HepG2 (cell line): ENCODE data around the gene PIM1. TPM values are rescaled to one million over a fixed set of nuclear protein-coding genes. Genes with fewer than 3 reads are reported as not detected.

ENCODE experiments used
- ATAC-seq: fragments of 200-7000 bp; cut with Tn5 transposase; 3 replicates; pipeline ENCODE4 v1.9.1; 2020; ENCODE audit warnings: mild to moderate bottlenecking, moderate library complexity
- BruUV-seq: library from RNA; stranded (reverse); fragments of 400-500 nt; replicated peaks from 2 replicates; lab custom pipeline; 2021; lab: Mats Ljungman, UMichigan
- CTCF ChIA-PET: fragments of 300-600 bp; formaldehyde crosslinking; extraction: SDS; loops from one replicate; lab custom pipeline; 2021; ENCODE audit warnings: low total read pairs, inconsistent platforms, low intra/inter-chr PET ratio; lab: Yijun Ruan, JAX
- POLR2A ChIA-PET: fragments of 350-600 bp; sonication (Branson Sonifier 250); formaldehyde crosslinking; loops from one replicate; lab custom pipeline; 2020; ENCODE audit warnings: antibody characterized with exemption, inconsistent platforms; lab: Yijun Ruan, JAX
- DNase-seq: peaks from one replicate; pipeline ENCODE4 v3.0.0-alpha.2; 2015; ENCODE audit warnings: low spot score
- FAIRE-seq: peaks from 3 replicates; lab custom pipeline; 2011; peaks lifted over from hg19 to GRCh38; lab: Jason Lieb, UNC
- H2AFZ ChIP-seq: one replicate; pipeline ENCODE4 v1.6.1; 2011; ENCODE audit warnings: low read length, inconsistent platforms
- H3K27ac ChIP-seq: fragments of 300-600 bp; 3 replicates; pipeline ENCODE4 v1.8.0; 2011; ENCODE audit warnings: mixed run types, mild to moderate bottlenecking, mixed read lengths, low read length, inconsistent platforms; ENCODE audit not compliant: insufficient read depth; ENCODE audit errors: extremely low read length
- H3K27me3 ChIP-seq, 2 experiments: fragments of 200-600 bp in 1 of 2; 2 replicates in 1 of 2; 3 replicates in 1 of 2; pipeline versions ENCODE4 v1.6.0 to v1.8.0; 2011; ENCODE audit warnings: low read length in 2 of 2, mild to moderate bottlenecking in 2 of 2, moderate library complexity in 2 of 2, inconsistent platforms in 1 of 2; ENCODE audit not compliant: insufficient read depth in 2 of 2, control insufficient read depth in 1 of 2
- H3K36me3 ChIP-seq, 2 experiments: fragments of 200-600 bp in 1 of 2; replicated peaks in 1 of 2; 2 replicates in 1 of 2; 3 replicates in 1 of 2; pipeline versions ENCODE4 v1.5.1 to v1.8.0; 2011; ENCODE audit warnings: low read length in 2 of 2, inconsistent platforms in 1 of 2; ENCODE audit not compliant: insufficient read depth in 2 of 2, control insufficient read depth in 1 of 2
- H3K4me1 ChIP-seq: 2 replicates; pipeline ENCODE4 v1.5.1; 2012; ENCODE audit warnings: low read length, inconsistent platforms; ENCODE audit not compliant: insufficient read depth
- H3K4me2 ChIP-seq: 2 replicates; pipeline ENCODE4 v1.6.0; 2011; ENCODE audit warnings: low read depth, low read length, inconsistent platforms
- H3K4me3 ChIP-seq, 3 experiments: fragments of 200-600 bp in 1 of 3; sonication (generic), shearing (Covaris generic) in 1 of 3; replicated peaks in 1 of 3; 2 replicates each; pipeline ENCODE4 v1.5.1; 2011 to 2016; ENCODE audit warnings: low read length in 3 of 3, inconsistent platforms in 2 of 3, low read depth in 2 of 3, mild to moderate bottlenecking in 2 of 3, control low read depth in 1 of 3, mixed read lengths in 1 of 3; ENCODE audit not compliant: insufficient read depth in 1 of 3
- H3K79me2 ChIP-seq: one replicate; pipeline ENCODE4 v1.6.1; 2011; ENCODE audit warnings: low read length, inconsistent platforms; ENCODE audit not compliant: insufficient read depth
- H3K9ac ChIP-seq: 2 replicates; pipeline ENCODE4 v1.6.0; 2011; ENCODE audit warnings: mild to moderate bottlenecking, low read depth, low read length, inconsistent platforms; ENCODE audit not compliant: insufficient read depth
- H3K9me3 ChIP-seq: 2 replicates; pipeline ENCODE4 v1.5.1; 2012; ENCODE audit warnings: mild to moderate bottlenecking, low read length
- H4K20me1 ChIP-seq: 2 replicates; pipeline ENCODE4 v1.6.0; 2011; ENCODE audit warnings: inconsistent platforms, mild to moderate bottlenecking, low read length, moderate library complexity; ENCODE audit not compliant: insufficient read depth
- ELK4 ChIP-seq: sonication (generic); formaldehyde crosslinking; IDR thresholded peaks from 2 replicates; pipeline ENCODE4 v1.9.0; 2021; ENCODE audit warnings: missing genetic modification reagents, borderline replicate concordance
- FOSL2 ChIP-seq: sonication (generic); formaldehyde crosslinking; IDR thresholded peaks from 2 replicates; pipeline ENCODE4 v1.4.0; 2020; ENCODE audit warnings: missing genetic modification reagents
- GPN1 ChIP-seq: sonication (generic); formaldehyde crosslinking; IDR thresholded peaks from 2 replicates; pipeline ENCODE4 v1.5.1; 2020; ENCODE audit warnings: missing genetic modification reagents, borderline replicate concordance
- KDM3A ChIP-seq: IDR thresholded peaks from 2 replicates; pipeline ENCODE4 v1.6.1; 2018; ENCODE audit warnings: low read depth, missing compliant biosample characterization
- KMT2A ChIP-seq: sonication (generic); formaldehyde crosslinking; IDR thresholded peaks from 2 replicates; pipeline ENCODE4 v1.4.0; 2020; ENCODE audit warnings: missing genetic modification reagents
- PAX8 ChIP-seq: sonication (generic); formaldehyde crosslinking; IDR thresholded peaks from 2 replicates; pipeline ENCODE4 v1.8.0; 2022; ENCODE audit warnings: mild to moderate bottlenecking, missing genetic modification reagents, borderline replicate concordance
- RORA ChIP-seq: sonication (generic); formaldehyde crosslinking; IDR thresholded peaks from 2 replicates; pipeline ENCODE4 v1.5.0; 2020; ENCODE audit warnings: mild to moderate bottlenecking, missing genetic modification reagents, moderate library complexity
- SALL2 ChIP-seq: sonication (generic); formaldehyde crosslinking; IDR thresholded peaks from 2 replicates; pipeline ENCODE4 v1.8.1; 2023; ENCODE audit warnings: mild to moderate bottlenecking, missing genetic modification reagents, inconsistent platforms
- SNAPC2 ChIP-seq: sonication (generic); formaldehyde crosslinking; IDR thresholded peaks from 2 replicates; pipeline ENCODE4 v1.8.1; 2022; ENCODE audit warnings: mild to moderate bottlenecking, missing genetic modification reagents
- SOX6 ChIP-seq, 2 experiments: fragments of 450-650 bp in 1 of 2; sonication (generic) in 1 of 2; formaldehyde crosslinking in 1 of 2; IDR thresholded peaks; 2 replicates each; pipeline versions ENCODE4 v1.4.0 to v1.6.1; 2017 to 2020; ENCODE audit warnings: antibody characterized with exemption in 1 of 2, mild to moderate bottlenecking in 1 of 2, missing genetic modification reagents in 1 of 2
- SP4 ChIP-seq: sonication (generic); formaldehyde crosslinking; IDR thresholded peaks from 2 replicates; pipeline ENCODE4 v1.8.1; 2023; ENCODE audit warnings: mild to moderate bottlenecking, missing genetic modification reagents
- TAF1 ChIP-seq: sonication (generic); formaldehyde crosslinking; IDR thresholded peaks from 2 replicates; pipeline ENCODE4 v1.4.0; 2020; ENCODE audit warnings: missing genetic modification reagents
- ZC3H13 ChIP-seq: sonication (generic); formaldehyde crosslinking; IDR thresholded peaks from 2 replicates; pipeline ENCODE4 v1.8.1; 2023; ENCODE audit warnings: mild to moderate bottlenecking, missing genetic modification reagents, moderate library complexity
- ZFP90 ChIP-seq: sonication (generic); formaldehyde crosslinking; IDR thresholded peaks from 2 replicates; pipeline ENCODE4 v1.8.0; 2022; ENCODE audit warnings: missing genetic modification reagents, mild to moderate bottlenecking, inconsistent platforms, borderline replicate concordance
- ZNF317 ChIP-seq: sonication (generic); formaldehyde crosslinking; IDR thresholded peaks from 2 replicates; pipeline ENCODE4 v1.5.0; 2020; ENCODE audit warnings: mild to moderate bottlenecking, missing genetic modification reagents
- ZNF558 ChIP-seq: sonication (generic); formaldehyde crosslinking; IDR thresholded peaks from 2 replicates; pipeline ENCODE4 v1.9.0; 2022; ENCODE audit warnings: mild to moderate bottlenecking, missing genetic modification reagents, borderline replicate concordance
- ZNF572 ChIP-seq: sonication (generic); formaldehyde crosslinking; IDR thresholded peaks from 2 replicates; pipeline ENCODE4 v1.5.1; 2020; ENCODE audit warnings: mild to moderate bottlenecking, missing genetic modification reagents
- ZNF660 ChIP-seq: sonication (generic); formaldehyde crosslinking; IDR thresholded peaks from 2 replicates; pipeline ENCODE4 v1.5.1; 2020; ENCODE audit warnings: mild to moderate bottlenecking, low read depth, missing genetic modification reagents, borderline replicate concordance
- ZNF670 ChIP-seq: sonication (generic); formaldehyde crosslinking; IDR thresholded peaks from 2 replicates; pipeline ENCODE4 v1.8.0; 2022; ENCODE audit warnings: mild to moderate bottlenecking, missing genetic modification reagents, borderline replicate concordance
- ZNF746 ChIP-seq: sonication (generic); formaldehyde crosslinking; IDR thresholded peaks from 2 replicates; pipeline ENCODE4 v1.8.0; 2022; ENCODE audit warnings: mild to moderate bottlenecking, missing genetic modification reagents
- ZSCAN21 ChIP-seq: sonication (generic); formaldehyde crosslinking; IDR thresholded peaks from 2 replicates; pipeline ENCODE4 v1.8.0; 2022; ENCODE audit warnings: mild to moderate bottlenecking, missing genetic modification reagents, moderate library complexity, borderline replicate concordance
- WGBS: methylation state at CpG from one replicate; pipeline ENCODE4 v1.1.6; 2017; ENCODE audit warnings: low lambda C conversion rate; 5-methylcytosine and 5-hydroxymethylcytosine counted together
- in situ Hi-C: cut with HindIII; loops from 2 replicates; pipeline ENCODE4 v1.10.0; 2017; ENCODE audit warnings: low pct_unique_long_range_greater_than_20kb; ENCODE audit not compliant: extremely low pct_ligation_motif_present
- intact Hi-C: fragments of 100-400 bp; cut with micrococcal nuclease; formaldehyde crosslinking; loops from one replicate; pipeline ENCODE4 v1.10.0; 2022; ENCODE audit not compliant: unreplicated experiment
- polyA plus RNA-seq, 8 experiments: library from polyadenylated mRNA; depleted of rRNA in 3 of 8; stranded (reverse) in 7 of 8; unstranded in 1 of 8; fragments of >200 nt; fragmentation: Illumina TruSeq in 4 of 8; extraction: Trizol in 4 of 8; gene quantifications; 2 replicates each; pipeline versions ENCODE4 v1.2.1 to v1.2.3, GENCODE V29; 2011 to 2016; ENCODE audit warnings: low read depth in 4 of 8, missing spikeins in 1 of 8, mixed read lengths in 1 of 8; ENCODE audit not compliant: insufficient read depth in 1 of 8
- total RNA-seq, 5 experiments: library from RNA; depleted of rRNA; stranded (reverse); fragments of >200 nt; fragmentation: Illumina TruSeq; extraction: Trizol; gene quantifications; 2 replicates each; pipeline ENCODE4 v1.2.3, GENCODE V29; 2016; ENCODE audit warnings: low read depth in 1 of 5

PIM1 gene
- total and polyA plus RNA-seq, 2 of the 13 experiments (the other 11 are each of a cell fraction or from before 2014, with no cell fraction given), result 29.4 to 117 TPM

DNA sequence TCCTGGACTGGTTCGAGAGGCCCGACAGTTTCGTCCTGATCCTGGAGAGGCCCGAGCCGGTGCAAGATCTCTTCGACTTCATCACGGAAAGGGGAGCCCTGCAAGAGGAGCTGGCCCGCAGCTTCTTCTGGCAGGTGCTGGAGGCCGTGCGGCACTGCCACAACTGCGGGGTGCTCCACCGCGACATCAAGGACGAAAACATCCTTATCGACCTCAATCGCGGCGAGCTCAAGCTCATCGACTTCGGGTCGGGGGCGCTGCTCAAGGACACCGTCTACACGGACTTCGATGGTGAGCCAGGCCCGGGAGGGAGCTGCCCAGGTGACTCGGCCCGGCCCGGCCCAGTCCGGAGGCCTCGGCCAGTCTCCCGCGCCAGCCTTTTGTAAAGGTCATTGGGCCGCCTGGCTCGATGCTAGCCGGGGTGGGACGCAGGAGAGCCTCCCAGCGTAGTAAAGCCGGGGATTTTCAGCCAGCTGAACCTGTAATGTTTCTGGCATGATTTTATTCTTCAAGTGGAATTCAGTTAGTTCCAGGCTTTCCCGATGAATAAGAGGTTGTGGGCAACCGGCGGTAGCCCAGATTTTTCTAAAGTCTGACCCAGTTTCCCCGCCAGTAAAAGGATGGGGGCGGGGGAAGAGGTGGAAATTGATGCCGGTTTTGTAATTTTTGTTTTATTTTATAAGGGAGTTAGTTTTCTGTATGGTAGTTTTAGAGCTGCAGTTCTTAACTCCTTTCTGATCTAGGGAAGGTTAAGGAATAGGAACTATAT is 1.4 kb downstream of the PIM1 start:
- intact Hi-C loops, result no loop called here
- ATAC-seq, result 0 out of 3 replicates have a peak, but pooled peaks have one; percentile 1
- no peak for FAIRE-seq
- CTCF ChIA-PET, result interaction anchor here (0.7 to 3.9 kb wide), 10 partner anchors 27 to 153 kb away, joined by 3 to 72 read pairs (median 9); no protein-coding TSS in a partner anchor
- Histone ChIP-seq H3K4me3 (peak overlapping the region; percentile 98 to 100 (median 99)), H3K4me1 (peaks cover 54% of the 10 kb centered on the region), H4K20me1 (peaks cover 52% of the 10 kb centered on the region), H3K27ac (peak overlapping the region; percentile 91), H3K4me2 (peak overlapping the region; percentile 99), H3K9ac (peak overlapping the region; percentile 98), H3K9me3 (no peaks in the 10 kb centered on the region), H2AFZ (no peak overlapping the region), H3K27me3 (no peaks in the 10 kb centered on the region; a peak in 1 of 5 replicates), H3K36me3 (peaks cover 21 to 42% of the 10 kb centered on the region in 2 experiments), H3K79me2 (peaks cover 43% of the 10 kb centered on the region)
- in situ Hi-C loops, result loop anchor here (5.0 to 10.0 kb wide), 3 partner anchors 39 to 147 kb away; no protein-coding TSS in a partner anchor
- POLR2A ChIA-PET, result interaction anchor here (0.8 to 10.3 kb wide), 27 partner anchors 15 to 297 kb away, joined by 3 to 234 read pairs (median 6); partner anchors contain the start of genes MTCH1 and PPIL1
- BruUV-seq, result TSS peak; percentile 95
- under 1% methylated on average over 18 of the region's 45 CpGs for WGBS
- no peak for DNase-seq
- TF ChIP-seq ZNF746 (CRISPR knock-in tag), result no peak; the same call in 1 of the 2 replicates
- peak; percentile 23; the same call in 1 of the 2 replicates for TF ChIP-seq SALL2 (CRISPR knock-in tag)
- TF ChIP-seq GPN1 (CRISPR knock-in tag), result no peak
- TF ChIP-seq SP4 (CRISPR knock-in tag), result no peak
- TF ChIP-seq ZNF317 (CRISPR knock-in tag), result peak; percentile 66
- 0 out of 2 replicates have a peak, but pooled peaks have one; percentile 59 for TF ChIP-seq ZNF558 (CRISPR knock-in tag)
- TF ChIP-seq TAF1 (CRISPR knock-in tag), result peak; percentile 61
- TF ChIP-seq ZC3H13, result peak; percentile 52; the same call in 1 of the 2 replicates
- TF ChIP-seq ZNF660 (CRISPR knock-in tag), result no peak
- 0 out of 2 replicates have a peak, but pooled peaks have one; percentile 30 for TF ChIP-seq ZFP90 (CRISPR knock-in tag)
- TF ChIP-seq SNAPC2 (CRISPR knock-in tag), result no peak
- TF ChIP-seq ZNF572 (CRISPR knock-in tag), result peak; percentile 66; the same call in 1 of the 2 replicates
- TF ChIP-seq RORA (CRISPR knock-in tag), result peak; percentile 77; the same call in 1 of the 2 replicates
- 0 out of 2 replicates have a peak, but pooled peaks have one; percentile 34 for TF ChIP-seq ELK4 (CRISPR knock-in tag)
- TF ChIP-seq PAX8 (CRISPR knock-in tag), result peak; percentile 49; the same call in 1 of the 2 replicates
- peak; percentile 40; the same call in 1 of the 2 replicates for TF ChIP-seq ZSCAN21
- TF ChIP-seq FOSL2, result no peak; the same call in 1 of the 2 replicates
- peak; percentile 49; the same call in 1 of the 2 replicates for TF ChIP-seq KMT2A (CRISPR knock-in tag)
- TF ChIP-seq ZNF670, result peak; percentile 80
- TF ChIP-seq KDM3A (CRISPR knock-in tag), result 0 out of 2 replicates have a peak, but pooled peaks have one; percentile 8
- TF ChIP-seq SOX6 (IDR thresholded peaks at IDR 0.05), result no peak
- TF ChIP-seq SOX6 (CRISPR knock-in tag; IDR thresholded peaks at IDR 0.05), result no peak
